Activated CD4-positive, alpha-beta T cell treated with anti-CD3 and anti-CD28 coated beads for 1 hour (primary cell): Measurements from ENCODE around the gene AMY2A.
"Not testable (repeated sequence)": the region's sequence is repeated elsewhere in the genome, so short reads cannot be mapped to it uniquely, and the experiment has no call there.

Experiments
- DNase-seq: peaks from one replicate; pipeline ENCODE4 v3.0.0-alpha.2; 2020

AMY2A gene

GRCh38 chr1:103616994-103617477 lies at the start of gene AMY2A:
Gene AMY2A (plus strand): TSS chr1:103617427. CDS start chr1:103617441, 14 bp downstream.
- not testable (repeated sequence) for DNase-seq

- DNase-seq, result no peak
Observed at GRCh38 chr1:103569493-103569892, 47.7 kb upstream of the AMY2A start.

- DNase-seq, result not testable (repeated sequence)
Observed at GRCh38 chr1:103571289-103571688, 45.9 kb upstream of the AMY2A start, which contains the start of gene AMY2B. Gene AMY2B (plus strand): TSS chr1:103571589. CDS start chr1:103571603, 14 bp downstream.

- no peak for DNase-seq
Observed at GRCh38 chr1:103576065-103576464, 41.2 kb upstream of the AMY2A start.

GRCh38 chr1:103576784-103577183 lies 40.4 kb upstream of the AMY2A start:
- DNase-seq, result not testable (repeated sequence)

- DNase-seq, result no peak
Observed at GRCh38 chr1:103582464-103582863, 34.8 kb upstream of the AMY2A start.

GRCh38 chr1:103583887-103584286 lies 33.3 kb upstream of the AMY2A start:
- DNase-seq, result no peak

GRCh38 chr1:103584537-103584936 lies 32.7 kb upstream of the AMY2A start:
- DNase-seq, result no peak

GRCh38 chr1:103602740-103603139 lies 14.5 kb upstream of the AMY2A start:
- not testable (repeated sequence) for DNase-seq

GRCh38 chr1:103616362-103616761 lies 865 bp upstream of the AMY2A start:
- no peak for DNase-seq

- DNase-seq, result not testable (repeated sequence)
Observed at GRCh38 chr1:103627436-103627835, 10.2 kb downstream of the AMY2A start.

- not testable (repeated sequence) for DNase-seq
Observed at GRCh38 chr1:103641194-103641593, 24.0 kb downstream of the AMY2A start.

- not testable (repeated sequence) for DNase-seq
Observed at GRCh38 chr1:103643908-103644307, 26.7 kb downstream of the AMY2A start.

- not testable (repeated sequence) for DNase-seq
Observed at GRCh38 chr1:103650305-103650704, 33.1 kb downstream of the AMY2A start.

- DNase-seq, result not testable (repeated sequence)
Observed at GRCh38 chr1:103650889-103651288, 33.7 kb downstream of the AMY2A start.

- DNase-seq, result not testable (repeated sequence)
Observed at GRCh38 chr1:103654133-103654532, 36.9 kb downstream of the AMY2A start.

GRCh38 chr1:103655460-103655859 lies 38.2 kb downstream of the AMY2A start, which contains the start of gene AMY1A:
Gene AMY1A (plus strand): TSS chr1:103655760. CDS start chr1:103656331, 571 bp downstream.
- DNase-seq, result not testable (repeated sequence)
